Astrocyte of the spinal cord (primary cell): Measurements from ENCODE around the gene PPIG.
"Not testable (repeated sequence)": the region's sequence is repeated elsewhere in the genome, so short reads cannot be mapped to it uniquely, and the experiment has no call there.

Experiments used
- DNase-seq: peaks from one replicate; pipeline ENCODE4 v3.0.0; 2011; ENCODE audit warnings: low read depth, low spot score
- H3K4me3 ChIP-seq: 2 replicates; pipeline ENCODE4 v1.5.1; 2011; ENCODE audit warnings: low read depth, mild to moderate bottlenecking, low read length, moderate library complexity
- in situ Hi-C: cut with HindIII; loops from 2 replicates; pipeline ENCODE4 v1.10.0; 2017; ENCODE audit warnings: low sequenced_read_pairs
- TF ChIP-seq, protein P1 (sequence below): IDR thresholded peaks from 2 replicates; pipeline ENCODE4 v1.5.1; 2012; ENCODE audit warnings: low read depth, mild to moderate bottlenecking, low read length, inconsistent platforms

Gene PPIG

DNA sequence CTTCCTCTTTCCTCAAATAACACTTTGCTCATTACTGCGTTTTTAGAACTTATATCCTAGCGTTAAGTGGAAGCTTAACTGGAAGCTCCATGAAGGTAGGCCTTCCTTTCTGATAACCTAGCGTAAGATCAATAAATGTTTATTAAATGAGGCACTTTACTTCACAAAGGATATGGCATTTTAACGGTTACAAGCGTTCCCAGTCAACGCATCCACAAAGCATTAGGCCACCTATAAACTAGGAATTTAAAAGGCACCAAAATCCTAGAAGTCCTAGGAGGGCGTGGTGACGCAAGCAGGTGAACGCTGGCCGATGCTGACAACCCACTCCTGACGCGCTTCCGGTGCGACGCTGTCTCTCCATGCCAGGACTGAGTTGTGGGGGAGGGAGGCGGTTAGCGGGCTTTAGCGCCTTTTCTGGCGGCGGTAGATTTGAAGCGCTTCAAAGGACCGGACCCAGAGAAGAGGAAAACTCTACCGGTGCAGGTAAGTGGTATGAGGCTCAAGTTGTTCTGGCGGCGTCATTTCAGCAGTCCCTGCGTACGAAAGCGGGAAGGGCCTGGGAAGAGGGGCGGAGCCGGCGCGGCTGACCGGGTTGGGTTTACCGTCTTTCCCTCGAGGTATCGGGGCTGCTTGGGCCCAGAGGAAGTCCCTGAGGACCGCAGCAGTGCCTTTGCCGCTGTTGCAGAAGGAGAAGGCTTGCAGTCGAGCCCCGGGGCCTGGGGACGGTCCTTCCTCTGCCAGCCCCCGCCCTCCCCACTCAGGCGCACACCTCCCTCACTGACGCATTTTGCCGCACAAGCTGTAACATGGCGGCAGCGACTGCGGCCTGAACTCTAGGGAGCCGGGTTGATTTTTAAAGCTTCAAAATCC is at the start of gene PPIG:
TSS of gene PPIG (plus strand) at position 347 of the 873 bp plus-strand sequence. CDS start 19,691 bp downstream, outside the sequence.
- TF ChIP-seq, protein P1, sequence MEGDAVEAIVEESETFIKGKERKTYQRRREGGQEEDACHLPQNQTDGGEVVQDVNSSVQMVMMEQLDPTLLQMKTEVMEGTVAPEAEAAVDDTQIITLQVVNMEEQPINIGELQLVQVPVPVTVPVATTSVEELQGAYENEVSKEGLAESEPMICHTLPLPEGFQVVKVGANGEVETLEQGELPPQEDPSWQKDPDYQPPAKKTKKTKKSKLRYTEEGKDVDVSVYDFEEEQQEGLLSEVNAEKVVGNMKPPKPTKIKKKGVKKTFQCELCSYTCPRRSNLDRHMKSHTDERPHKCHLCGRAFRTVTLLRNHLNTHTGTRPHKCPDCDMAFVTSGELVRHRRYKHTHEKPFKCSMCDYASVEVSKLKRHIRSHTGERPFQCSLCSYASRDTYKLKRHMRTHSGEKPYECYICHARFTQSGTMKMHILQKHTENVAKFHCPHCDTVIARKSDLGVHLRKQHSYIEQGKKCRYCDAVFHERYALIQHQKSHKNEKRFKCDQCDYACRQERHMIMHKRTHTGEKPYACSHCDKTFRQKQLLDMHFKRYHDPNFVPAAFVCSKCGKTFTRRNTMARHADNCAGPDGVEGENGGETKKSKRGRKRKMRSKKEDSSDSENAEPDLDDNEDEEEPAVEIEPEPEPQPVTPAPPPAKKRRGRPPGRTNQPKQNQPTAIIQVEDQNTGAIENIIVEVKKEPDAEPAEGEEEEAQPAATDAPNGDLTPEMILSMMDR = no peak
- in situ Hi-C loops = no loop called here
- DNase-seq = peak; percentile 91
- peak within 1 kb of the TSS; percentile 77 for H3K4me3 ChIP-seq

DNA sequence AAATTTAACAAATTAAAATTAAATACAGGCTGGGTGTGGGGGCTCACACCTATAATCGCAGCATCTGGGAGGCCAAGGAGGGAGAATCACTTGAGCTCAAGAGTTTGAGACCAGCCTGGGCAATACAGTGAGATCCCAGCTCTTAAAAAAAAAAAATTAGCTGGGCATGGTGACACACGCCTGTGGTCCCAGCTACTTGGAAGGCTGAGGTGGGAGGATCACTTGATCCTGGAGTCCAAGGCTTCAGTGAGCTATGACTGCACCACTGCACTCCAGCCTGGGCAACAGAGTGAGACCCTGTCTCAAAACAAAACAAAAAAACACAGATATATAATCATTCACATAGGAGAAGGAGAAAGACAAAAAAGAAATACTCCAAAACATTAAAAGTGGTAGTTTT is 44.7 kb upstream of the PPIG start:
- DNase-seq, in situ Hi-C loops, H3K4me3 ChIP-seq: not testable (repeated sequence)

DNA sequence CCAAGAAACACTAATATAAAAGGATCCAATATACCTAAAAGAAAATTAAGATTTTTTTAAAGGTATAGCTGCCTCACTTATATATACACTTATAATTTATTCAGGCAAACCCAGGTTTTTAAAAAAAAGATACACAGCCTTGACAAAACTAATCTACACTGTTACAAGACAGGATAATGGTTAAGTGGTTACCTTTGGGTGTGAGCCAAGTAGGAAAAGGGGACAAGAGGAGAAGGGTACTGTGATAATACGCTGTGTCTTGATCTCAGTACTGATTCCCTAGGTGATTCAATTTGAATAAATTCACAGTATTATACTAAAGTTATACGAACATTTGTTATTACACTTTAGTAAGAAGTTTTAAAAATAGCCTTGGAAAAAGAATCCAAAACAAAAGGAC is 44.0 kb upstream of the PPIG start:
- no peak for DNase-seq
- TF ChIP-seq, protein P1 = no peak
- in situ Hi-C loops = no loop called here

DNA sequence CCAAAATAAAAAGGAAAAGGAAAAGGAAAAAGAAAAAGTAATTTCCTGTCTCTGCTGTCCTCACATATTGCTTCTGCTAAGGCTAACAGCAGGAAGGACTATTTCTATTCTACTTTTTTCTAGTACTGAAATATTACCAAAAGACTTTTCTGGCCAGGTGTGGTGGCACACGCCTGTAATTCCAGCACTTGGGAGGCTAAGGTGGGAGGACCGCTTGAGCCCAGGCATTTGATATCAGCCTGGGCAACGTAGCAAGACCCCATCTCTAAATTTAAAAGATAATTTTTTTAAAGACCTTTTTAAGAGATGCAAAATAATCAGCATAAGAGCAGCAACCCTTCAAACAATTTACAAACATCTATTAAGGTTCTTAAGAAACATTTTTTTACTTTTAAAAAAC is 41.7 kb upstream of the PPIG start:
- no peak overlapping the region for H3K4me3 ChIP-seq
- no peak for DNase-seq
- TF ChIP-seq, protein P1 = no peak
- in situ Hi-C loops = no loop called here

More for the DNA sequence above, 44.0 kb upstream of the PPIG start:
- H3K4me3 ChIP-seq = no peak overlapping the region

DNA sequence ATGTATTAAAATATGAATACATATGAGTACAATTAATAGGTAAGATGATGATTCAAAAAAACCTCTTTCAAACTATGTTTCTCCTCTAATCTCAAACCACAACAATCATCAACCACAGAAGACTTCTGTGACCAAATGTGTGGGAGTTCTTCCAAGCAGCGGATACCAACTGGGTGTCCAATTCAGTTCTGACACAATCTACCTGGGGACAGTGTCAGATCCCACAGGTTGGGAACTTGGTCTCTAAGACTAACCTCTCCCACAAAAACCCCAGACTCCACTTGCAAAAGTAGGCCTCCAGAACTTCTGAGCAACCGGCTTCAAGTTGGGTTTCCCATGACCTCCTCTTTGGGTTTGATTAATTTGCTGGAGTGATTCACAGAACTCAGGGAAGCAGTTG is 37.4 kb upstream of the PPIG start:
- DNase-seq = no peak
- in situ Hi-C loops = no loop called here
- TF ChIP-seq, protein P1 = no peak
- H3K4me3 ChIP-seq = no peak overlapping the region

DNA sequence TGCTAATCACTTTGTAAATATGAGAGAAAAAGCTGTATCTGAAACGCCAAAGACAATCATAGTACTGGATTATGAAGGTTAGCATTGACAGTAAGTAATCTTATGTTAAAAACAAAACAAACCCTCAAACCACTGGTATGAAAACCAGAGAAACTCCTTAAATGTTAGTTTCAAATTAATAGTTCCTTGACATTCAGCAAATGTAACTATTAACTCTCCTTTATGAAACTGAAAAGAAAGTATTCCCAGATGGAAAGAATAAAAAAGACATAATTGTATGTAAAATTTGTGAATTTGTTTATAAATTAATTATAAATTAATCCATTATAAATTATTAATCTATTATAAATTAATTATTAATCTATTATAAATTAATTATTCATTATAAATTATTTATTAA is 22.8 kb upstream of the PPIG start:
- no peak overlapping the region for H3K4me3 ChIP-seq
- no peak for DNase-seq
- in situ Hi-C loops = no loop called here
- TF ChIP-seq, protein P1 = no peak

DNA sequence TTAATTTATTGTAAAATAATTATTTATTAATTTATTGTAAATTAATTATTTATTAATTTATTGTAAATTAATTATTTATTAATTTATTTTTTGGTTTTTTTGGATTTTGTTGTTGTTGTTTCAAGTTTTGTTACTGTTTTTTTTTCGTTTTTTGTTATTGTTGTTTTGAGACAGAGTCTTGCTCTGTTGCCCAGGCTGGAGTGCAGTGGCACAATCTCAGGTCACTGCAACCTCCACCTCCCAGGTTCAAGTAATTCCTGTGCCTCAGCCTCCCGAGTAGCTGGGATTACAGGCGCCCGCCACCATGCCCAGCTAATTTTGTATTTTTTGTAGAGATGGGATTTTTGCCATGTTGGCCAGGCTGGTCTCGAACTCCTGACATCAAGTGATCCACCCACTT is 22.1 kb upstream of the PPIG start:
- in situ Hi-C loops = not testable (repeated sequence)

DNA sequence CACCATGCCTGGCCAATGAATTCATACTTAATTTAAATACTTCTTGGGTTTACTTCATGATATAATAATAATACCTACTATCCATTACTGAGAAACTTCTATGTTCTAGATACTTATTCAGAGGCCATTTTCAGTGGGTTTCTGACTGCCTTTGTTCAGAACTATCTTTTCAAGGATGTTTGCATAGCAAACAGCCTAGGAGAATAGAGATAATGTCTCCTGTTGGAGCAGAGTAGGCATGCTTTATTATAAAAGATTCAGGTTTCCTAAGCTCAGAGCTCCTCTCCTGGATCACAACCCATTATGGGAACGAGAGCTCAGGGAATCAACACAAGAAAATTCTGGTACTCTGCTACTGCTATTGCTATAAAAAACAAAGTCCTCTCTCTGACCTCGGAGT is 21.6 kb upstream of the PPIG start:
- in situ Hi-C loops = no loop called here
- TF ChIP-seq, protein P1 = no peak
- no peak for DNase-seq
- no peak overlapping the region for H3K4me3 ChIP-seq

More for the DNA sequence above, 22.1 kb upstream of the PPIG start:
- H3K4me3 ChIP-seq, DNase-seq: not testable (repeated sequence)
